OCI-LY1 (cell line): ENCODE results near the gene TMEM9B.

Experiments used
- CTCF ChIP-seq: fragments of 200-600 bp; sonication (generic), shearing (Covaris generic); IDR thresholded peaks from 2 replicates; pipeline ENCODE4 v1.5.1; 2017; ENCODE audit warnings: mild to moderate bottlenecking, antibody characterized with exemption, low read length, moderate library complexity, mixed read lengths
- EZH2 ChIP-seq: fragments of 200-600 bp; sonication (generic), shearing (Covaris generic); IDR thresholded peaks from 2 replicates; pipeline ENCODE4 v1.8.0; 2017; ENCODE audit warnings: borderline replicate concordance, mixed run types, mild to moderate bottlenecking, antibody characterized with exemption, low read length, moderate library complexity, mixed read lengths

- TF ChIP-seq CTCF (no peak), EZH2 (no peak)
These were observed 16.2 kb upstream of the TMEM9B start for GRCh38 chr11:8980485-8980884.
